ENCODE measurements around the gene MAX. TPM values are rescaled to one million over a fixed set of nuclear protein-coding genes. Genes with fewer than 3 reads are reported as not detected.

Gene MAX
- total RNA-seq, 1 donor from 2014 or later: 97.5 TPM

- DNase-seq (ENCODE audit: low spot score): no peak
Measured at GRCh38 chr14:65074449-65075150, 27.7 kb downstream of the MAX start.

GRCh38 chr14:65073605-65074201 is 28.6 kb downstream of the MAX start:
- DNase-seq (ENCODE audit: low spot score): no peak

- no peak for DNase-seq (ENCODE audit: low spot score)
Measured at GRCh38 chr14:65072937-65073336, 29.4 kb downstream of the MAX start.

- no peak for DNase-seq (ENCODE audit: low spot score)
Measured at GRCh38 chr14:65072256-65072655, 30.1 kb downstream of the MAX start.

GRCh38 chr14:65071544-65071943 is 30.8 kb downstream of the MAX start:
- no peak for DNase-seq (ENCODE audit: low spot score)

GRCh38 chr14:65070471-65070976 is 31.8 kb downstream of the MAX start:
- no peak for DNase-seq (ENCODE audit: low spot score)

GRCh38 chr14:65069874-65070413 is 32.4 kb downstream of the MAX start:
- no peak for DNase-seq (ENCODE audit: low spot score)

- no peak for DNase-seq (ENCODE audit: low spot score)
Measured at GRCh38 chr14:65065719-65066118, 36.6 kb downstream of the MAX start.

GRCh38 chr14:65062096-65063075 is 39.9 kb downstream of the MAX start:
- no peak for DNase-seq (ENCODE audit: low spot score)

GRCh38 chr14:65057695-65058094 is 44.6 kb downstream of the MAX start:
- no peak for DNase-seq (ENCODE audit: low spot score)

- DNase-seq (ENCODE audit: low spot score): no peak
Measured at GRCh38 chr14:65054471-65055085, 47.7 kb downstream of the MAX start.

- DNase-seq (ENCODE audit: low spot score): no peak
Measured at GRCh38 chr14:65053466-65053865, 48.9 kb downstream of the MAX start.

GRCh38 chr14:65052832-65053231 is 49.5 kb downstream of the MAX start:
- DNase-seq (ENCODE audit: low spot score): no peak

GRCh38 chr14:65045709-65046108 is 56.6 kb downstream of the MAX start:
- no peak for DNase-seq (ENCODE audit: low spot score)

GRCh38 chr14:65045006-65045405 is 57.3 kb downstream of the MAX start:
- no peak for DNase-seq (ENCODE audit: low spot score)

- no peak for DNase-seq (ENCODE audit: low spot score)
Measured at GRCh38 chr14:65044596-65044959, 57.7 kb downstream of the MAX start.

GRCh38 chr14:65043893-65044595 is 58.3 kb downstream of the MAX start:
- no peak for DNase-seq (ENCODE audit: low spot score)

- DNase-seq (ENCODE audit: low spot score): no peak
Measured at GRCh38 chr14:65042731-65043372, 59.5 kb downstream of the MAX start.

- DNase-seq (ENCODE audit: low spot score): no peak
Measured at GRCh38 chr14:65042296-65042695, 60.0 kb downstream of the MAX start.

- no peak for DNase-seq (ENCODE audit: low spot score)
Measured at GRCh38 chr14:65041434-65041915, 60.8 kb downstream of the MAX start.
